Lung microvascular endothelial cell (primary cell): ENCODE data around the gene ASMTL. TPM values are rescaled to one million over a fixed set of nuclear protein-coding genes. Genes with fewer than 3 reads are reported as not detected.
"Not testable (repeated sequence)": the region's sequence is repeated elsewhere in the genome, so short reads cannot be mapped to it uniquely, and the experiment has no call there.

Experiments used
- DNase-seq, 2 donors: peaks; one replicate each; pipeline versions ENCODE4 v3.0.0 to v3.0.0-alpha.2; 2010; ENCODE audit warnings: low read depth in 2 of 2
- total RNA-seq: library from RNA; depleted of rRNA; stranded (reverse); fragments of >200 nt; gene quantifications from 2 replicates; pipeline ENCODE4 v1.2.1, GENCODE V29; 2014

The ASMTL gene, protein sequence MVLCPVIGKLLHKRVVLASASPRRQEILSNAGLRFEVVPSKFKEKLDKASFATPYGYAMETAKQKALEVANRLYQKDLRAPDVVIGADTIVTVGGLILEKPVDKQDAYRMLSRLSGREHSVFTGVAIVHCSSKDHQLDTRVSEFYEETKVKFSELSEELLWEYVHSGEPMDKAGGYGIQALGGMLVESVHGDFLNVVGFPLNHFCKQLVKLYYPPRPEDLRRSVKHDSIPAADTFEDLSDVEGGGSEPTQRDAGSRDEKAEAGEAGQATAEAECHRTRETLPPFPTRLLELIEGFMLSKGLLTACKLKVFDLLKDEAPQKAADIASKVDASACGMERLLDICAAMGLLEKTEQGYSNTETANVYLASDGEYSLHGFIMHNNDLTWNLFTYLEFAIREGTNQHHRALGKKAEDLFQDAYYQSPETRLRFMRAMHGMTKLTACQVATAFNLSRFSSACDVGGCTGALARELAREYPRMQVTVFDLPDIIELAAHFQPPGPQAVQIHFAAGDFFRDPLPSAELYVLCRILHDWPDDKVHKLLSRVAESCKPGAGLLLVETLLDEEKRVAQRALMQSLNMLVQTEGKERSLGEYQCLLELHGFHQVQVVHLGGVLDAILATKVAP
- total RNA-seq = 10.7 and 12.2 TPM in 2 replicates

GRCh38 chrX:1452516-1453394, at the start of gene ASMTL:
Gene ASMTL (minus strand): TSS chrX:1452909. CDS start chrX:1452840, 69 bp downstream.
- DNase-seq = peak; percentile 99 to 100

DNA sequence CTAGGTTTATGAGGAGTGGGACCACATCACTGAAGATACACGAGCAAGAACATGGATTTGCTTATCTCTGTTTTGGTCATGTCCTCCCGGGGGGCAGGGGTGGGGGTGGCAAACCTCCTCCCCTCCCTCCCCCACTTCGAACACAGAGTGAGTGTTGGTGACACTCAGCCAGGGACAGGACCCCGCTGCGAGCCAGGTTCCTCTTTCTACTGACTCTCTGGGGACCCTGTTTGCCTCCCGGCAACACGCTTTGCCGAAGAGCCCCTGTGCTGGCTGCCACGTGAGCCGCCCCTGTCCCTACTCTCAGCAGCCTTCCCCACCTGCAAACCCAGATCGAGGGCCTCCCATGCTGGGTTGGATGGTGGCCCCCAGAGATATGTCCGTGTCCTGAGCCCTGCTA, 49.5 kb upstream of the ASMTL start:
- DNase-seq = no peak

- DNase-seq = peak; percentile 19 to 42
Observed at GRCh38 chrX:1500701-1501624, 48.3 kb upstream of the ASMTL start.

- DNase-seq = no peak
Observed at GRCh38 chrX:1496076-1496475, 43.4 kb upstream of the ASMTL start.

GRCh38 chrX:1493877-1494510, 41.3 kb upstream of the ASMTL start:
- DNase-seq = no peak

GRCh38 chrX:1493412-1493811, 40.7 kb upstream of the ASMTL start:
- no peak for DNase-seq

DNA sequence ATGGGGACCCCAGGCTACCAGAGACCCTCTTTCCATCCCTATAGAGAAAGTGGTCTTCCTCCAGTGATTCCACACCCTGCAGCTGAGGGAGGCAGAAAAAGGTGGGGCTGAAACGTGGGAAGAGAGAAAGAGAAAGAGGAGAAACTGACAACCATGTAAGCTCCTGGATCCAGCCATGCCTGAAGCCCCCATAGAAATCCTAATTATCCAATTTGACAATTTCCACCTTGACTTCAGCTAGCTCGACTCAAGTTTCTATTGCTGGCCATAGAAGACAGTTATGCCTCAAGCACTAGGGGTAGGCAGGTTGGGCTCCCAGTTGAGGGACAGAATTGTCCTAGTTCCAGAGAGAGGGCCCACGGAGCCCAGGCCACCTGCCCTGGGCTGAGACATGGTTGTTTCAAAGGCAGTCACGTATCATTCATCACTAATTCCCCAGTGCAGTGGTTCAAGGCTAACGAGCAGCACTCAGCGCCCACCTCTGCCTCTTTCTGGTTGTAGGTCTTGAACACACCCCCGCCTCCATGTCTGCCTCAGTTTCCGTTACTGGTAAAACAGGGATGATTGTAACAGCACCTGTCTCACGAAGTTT, 39.8 kb upstream of the ASMTL start:
- no peak for DNase-seq

GRCh38 chrX:1491851-1492349, 39.2 kb upstream of the ASMTL start:
- DNase-seq = peak; percentile 19 to 22

GRCh38 chrX:1491248-1491647, 38.5 kb upstream of the ASMTL start:
- DNase-seq = not testable (repeated sequence)

DNA sequence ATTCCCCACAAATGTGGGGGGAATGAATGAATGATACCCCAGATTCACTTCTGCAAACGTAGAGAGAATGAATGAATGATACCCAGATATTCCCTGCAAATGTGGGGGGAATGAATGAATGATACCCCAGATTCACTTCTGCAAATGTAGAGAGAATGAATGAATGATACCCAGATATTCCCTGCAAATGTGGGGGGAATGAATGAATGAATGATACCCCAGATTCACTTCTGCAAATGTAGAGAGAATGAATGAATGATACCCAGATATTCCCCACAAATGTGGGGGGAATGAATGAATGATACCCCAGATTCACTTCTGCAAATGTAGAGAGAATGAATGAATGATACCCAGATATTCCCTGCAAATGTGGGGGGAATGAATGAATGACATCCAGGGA, 38.0 kb upstream of the ASMTL start:
- not testable (repeated sequence) for DNase-seq

DNA sequence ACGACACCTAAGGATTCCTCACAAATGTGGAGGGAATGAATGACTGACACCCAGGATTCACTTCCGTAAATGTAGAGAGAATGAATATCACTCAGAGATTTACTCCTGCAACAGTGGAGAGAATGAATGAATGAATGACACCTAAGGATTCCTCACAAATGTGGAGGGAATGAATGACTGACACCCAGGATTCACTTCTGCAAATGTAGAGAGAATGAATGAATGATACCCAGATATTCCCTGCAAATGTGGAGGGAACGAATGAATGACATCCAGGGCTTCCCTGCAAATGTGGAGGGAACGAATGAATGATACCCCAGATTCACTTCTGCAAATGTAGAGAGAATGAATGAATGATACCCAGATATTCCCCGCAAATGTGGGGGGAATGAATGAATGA, 36.6 kb upstream of the ASMTL start:
- DNase-seq = not testable (repeated sequence)

DNA sequence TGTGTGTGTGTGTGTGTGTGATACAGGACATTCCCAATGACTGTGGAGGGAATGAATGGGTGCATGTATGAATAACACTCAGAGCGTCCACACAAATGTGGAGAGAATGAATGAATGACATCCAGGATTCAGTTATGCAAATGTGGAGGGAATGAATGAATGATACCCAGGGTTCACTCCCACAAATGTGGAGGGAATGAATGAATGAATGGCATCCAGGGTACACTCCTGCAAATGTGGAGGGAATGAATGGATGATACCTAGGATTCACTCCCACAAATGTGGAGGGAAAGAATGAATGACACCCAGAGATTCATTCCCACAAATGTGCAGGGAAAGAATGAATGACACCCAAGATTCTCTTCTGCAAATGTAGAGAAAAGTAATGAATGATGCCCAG, 36.0 kb upstream of the ASMTL start:
- no peak for DNase-seq

GRCh38 chrX:1488141-1488540, 35.4 kb upstream of the ASMTL start:
- no peak for DNase-seq

- no peak for DNase-seq
Observed at GRCh38 chrX:1487401-1487800, 34.7 kb upstream of the ASMTL start.

- DNase-seq = peak in 1 of 2 donors; percentile 47
Observed at GRCh38 chrX:1486749-1487361, 34.1 kb upstream of the ASMTL start.

- no peak for DNase-seq
Observed at GRCh38 chrX:1486177-1486576, 33.5 kb upstream of the ASMTL start.

- DNase-seq = no peak
Observed at GRCh38 chrX:1485033-1485432, 32.3 kb upstream of the ASMTL start.

GRCh38 chrX:1484638-1485019, 31.9 kb upstream of the ASMTL start:
- DNase-seq = no peak

DNA sequence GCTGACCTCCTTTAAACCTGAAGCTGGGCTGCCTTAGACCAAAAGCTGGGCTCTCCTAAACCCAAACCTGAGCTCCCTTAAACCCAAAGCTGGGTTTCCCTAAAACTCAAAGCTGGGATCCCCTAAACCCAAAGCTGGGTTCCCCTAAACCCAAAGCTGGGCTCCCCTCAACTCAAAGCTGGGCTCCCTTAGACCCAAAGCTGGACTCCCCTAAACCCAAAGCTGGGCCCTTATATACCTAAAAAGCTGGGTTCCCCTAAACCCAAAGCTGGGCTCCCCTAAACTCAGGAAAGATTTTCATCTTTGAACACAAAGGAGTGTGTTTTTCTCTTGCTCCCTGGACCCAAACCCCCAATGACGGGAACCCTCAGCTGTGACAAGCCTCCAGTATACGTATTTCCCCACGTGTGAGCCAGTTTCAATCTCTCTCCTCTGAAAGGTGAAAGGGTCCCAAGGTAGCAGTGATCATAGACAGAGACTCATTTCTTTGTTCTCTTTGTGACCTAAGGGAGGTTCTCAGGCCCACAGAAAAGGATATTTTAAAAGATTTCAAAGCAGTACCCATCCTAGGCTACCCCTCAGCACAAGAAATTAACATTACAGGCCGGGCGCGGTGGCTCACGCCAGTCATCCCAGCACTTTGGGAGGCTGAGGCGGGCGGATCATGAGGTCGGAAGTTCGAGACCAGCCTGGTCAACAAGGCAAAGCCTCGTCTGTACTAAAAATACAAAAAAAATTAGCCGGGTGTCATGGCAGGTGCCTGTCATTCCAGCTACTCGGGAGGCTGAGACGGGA, 31.3 kb upstream of the ASMTL start:
- DNase-seq = no peak
